CD4-positive, alpha-beta T cell treated with Interleukin-6 at 100 ng/mL for 8 hours (primary cell): ENCODE data around the gene ADGRV1.
"Not testable (repeated sequence)": the region's sequence is repeated elsewhere in the genome, so short reads cannot be mapped to it uniquely, and the experiment has no call there.

ENCODE experiments used
- DNase-seq: peaks from one replicate; pipeline ENCODE4 v3.0.0-alpha.2; 2020; ENCODE audit warnings: mixed read lengths, low spot score

Gene ADGRV1

DNA sequence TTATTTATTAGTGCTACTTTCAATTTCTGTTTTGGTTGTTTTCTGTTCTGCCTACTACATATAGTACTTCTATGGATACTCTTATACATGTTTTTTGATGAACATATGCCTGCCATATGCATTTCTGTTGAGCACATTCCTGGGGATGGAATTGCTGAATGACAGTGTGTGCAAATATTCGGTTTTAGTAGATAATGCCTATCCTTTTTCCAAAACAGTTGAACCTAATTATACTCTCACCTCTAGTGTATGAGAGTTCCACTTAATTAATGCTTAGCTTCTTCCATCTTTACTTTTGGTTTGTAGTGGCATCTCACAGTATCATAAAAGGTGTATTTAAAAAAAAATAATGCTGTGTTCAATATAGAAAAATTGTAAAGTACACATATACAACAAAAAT, 96.8 kb downstream of the ADGRV1 start:
- no peak for DNase-seq

DNA sequence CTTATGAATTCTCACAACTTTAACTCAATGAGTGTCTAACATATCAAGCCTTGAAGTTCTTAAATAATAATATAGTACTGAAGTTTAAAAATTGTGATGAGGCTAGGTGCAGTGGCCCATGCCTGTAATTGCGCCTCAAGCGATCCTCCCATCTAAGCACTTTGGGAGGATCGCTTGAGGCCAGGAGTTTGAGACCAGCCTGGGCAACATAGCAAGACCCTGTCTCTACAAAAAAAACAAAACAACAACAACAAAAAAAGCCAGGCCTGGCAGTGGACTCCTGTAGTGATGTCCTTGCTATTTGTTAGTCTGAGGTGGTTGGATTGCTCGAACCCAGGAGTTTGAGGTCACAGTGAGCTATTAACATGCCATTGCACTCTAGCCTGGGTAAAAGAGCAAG, 98.4 kb downstream of the ADGRV1 start:
- DNase-seq: no peak

DNA sequence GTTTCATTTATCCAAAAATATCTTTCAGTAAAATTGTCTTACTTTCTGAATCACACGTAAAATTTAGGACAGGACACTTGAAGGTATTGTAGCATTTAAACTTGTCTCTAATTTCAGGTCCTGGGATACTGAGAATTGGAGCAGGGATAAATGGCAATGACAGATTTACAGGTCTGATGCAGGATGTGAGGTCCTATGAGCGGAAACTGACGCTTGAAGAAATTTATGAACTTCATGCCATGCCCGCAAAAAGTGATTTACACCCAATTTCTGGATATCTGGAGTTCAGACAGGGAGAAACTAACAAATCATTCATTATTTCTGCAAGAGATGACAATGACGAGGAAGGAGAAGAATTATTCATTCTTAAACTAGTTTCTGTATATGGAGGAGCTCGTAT, 99.2 kb downstream of the ADGRV1 start:
- DNase-seq: no peak

DNA sequence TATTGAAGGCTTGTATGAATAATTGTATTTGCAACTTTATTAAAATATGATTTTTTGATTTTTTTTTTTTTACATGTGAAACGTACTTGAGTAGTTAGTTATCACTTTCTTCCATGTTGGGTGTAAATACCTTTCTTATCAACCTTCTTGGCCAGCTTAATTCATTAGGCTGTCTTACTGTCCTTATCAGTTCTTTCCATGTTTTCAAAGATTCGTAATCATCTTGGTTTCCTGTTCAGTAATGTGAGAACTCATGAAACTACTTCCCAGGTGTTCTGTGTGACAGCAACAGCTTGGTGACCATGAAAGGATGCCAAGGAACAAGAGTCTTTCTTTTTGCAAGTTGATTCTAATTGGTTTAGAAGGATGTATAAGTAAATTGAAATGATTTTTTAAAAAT, 100.0 kb downstream of the ADGRV1 start:
- DNase-seq: no peak

DNA sequence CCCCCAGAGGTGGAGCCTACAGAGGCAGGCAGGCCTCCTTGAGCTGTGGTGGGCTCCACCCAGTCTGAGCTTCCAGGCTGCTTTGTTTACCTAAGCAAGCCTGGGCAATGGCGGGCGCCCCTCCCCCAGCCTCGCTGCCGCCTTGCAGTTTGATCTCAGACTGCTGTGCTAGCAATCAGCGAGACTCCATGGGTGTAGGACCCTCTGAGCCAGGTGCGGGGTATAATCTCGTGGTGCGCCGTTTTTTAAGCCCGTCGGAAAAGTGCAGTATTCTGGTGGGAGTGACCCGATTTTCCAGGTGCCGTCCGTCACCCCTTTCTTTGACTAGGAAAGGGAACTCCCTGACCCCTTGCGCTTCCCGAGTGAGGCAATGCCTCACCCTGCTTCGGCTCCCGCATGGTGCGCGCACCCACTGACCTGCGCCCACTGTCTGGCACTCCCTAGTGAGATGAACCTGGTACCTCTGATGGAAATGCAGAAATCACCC, 109.5 kb downstream of the ADGRV1 start:
- not testable (repeated sequence) for DNase-seq

DNA sequence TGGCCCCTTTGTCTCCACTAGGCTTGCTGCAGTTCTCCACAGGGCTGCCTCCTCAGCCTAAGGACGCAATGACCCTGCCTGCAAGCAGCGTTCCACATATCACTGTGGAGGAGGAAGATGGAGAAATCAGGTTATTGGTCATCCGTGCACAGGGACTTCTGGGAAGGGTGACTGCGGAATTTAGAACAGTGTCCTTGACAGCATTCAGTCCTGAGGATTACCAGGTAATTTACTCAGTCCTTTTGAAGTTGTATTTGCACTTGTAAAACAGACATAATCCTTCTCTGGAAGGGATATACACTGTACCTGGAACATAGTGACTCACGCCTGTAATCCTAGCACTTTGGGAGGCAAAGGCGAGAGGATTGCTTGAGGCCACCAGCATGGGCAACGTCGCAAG, 116.6 kb downstream of the ADGRV1 start:
- no peak for DNase-seq

DNA sequence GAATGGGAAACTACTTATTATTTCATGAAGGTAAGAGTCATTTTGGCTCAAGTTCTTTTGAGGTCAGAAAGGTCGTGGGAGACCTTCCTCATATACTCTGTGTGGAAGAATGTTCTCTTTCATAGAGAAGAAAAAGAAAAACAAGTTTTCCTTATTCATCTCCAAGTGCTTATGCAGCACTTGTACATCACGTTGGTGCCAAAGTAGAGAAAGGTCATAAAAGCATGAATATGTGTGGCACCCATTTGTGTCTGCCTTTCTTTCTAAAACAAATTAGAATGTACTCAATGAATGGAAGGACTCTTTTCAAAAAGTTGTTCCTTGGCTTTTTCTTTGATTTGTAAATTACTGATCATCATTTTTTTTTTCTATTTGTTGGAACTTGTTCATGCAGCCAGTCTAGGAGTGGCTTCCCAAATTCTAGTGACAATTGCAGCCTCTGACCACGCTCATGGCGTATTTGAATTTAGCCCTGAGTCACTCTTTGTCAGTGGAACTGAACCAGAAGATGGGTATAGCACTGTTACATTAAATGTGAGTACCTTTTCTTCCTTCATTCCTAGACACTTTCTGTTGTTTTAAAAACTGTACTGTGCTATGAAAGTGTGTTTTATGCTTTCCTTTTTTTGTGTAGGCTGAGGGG, 122.4 kb downstream of the ADGRV1 start:
- DNase-seq: no peak

DNA sequence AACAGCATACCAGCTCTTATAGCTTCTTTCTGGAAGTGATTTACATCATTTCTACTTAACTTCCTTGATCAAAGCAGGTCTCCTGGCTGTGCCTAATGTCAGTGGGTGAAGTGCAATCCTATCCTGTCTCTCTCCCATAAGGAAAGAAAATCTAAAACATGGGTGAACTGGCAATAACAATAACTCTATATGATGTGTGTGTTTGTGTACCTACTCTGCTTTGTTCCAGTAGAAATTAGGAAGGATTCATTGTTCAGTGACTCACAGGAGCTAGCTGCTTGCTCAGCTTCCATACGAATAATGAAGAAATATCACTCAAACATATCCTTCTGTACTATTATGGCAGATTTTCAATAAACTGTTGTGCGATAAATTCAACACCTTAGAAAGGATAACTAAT, 123.7 kb downstream of the ADGRV1 start:
- DNase-seq: no peak

DNA sequence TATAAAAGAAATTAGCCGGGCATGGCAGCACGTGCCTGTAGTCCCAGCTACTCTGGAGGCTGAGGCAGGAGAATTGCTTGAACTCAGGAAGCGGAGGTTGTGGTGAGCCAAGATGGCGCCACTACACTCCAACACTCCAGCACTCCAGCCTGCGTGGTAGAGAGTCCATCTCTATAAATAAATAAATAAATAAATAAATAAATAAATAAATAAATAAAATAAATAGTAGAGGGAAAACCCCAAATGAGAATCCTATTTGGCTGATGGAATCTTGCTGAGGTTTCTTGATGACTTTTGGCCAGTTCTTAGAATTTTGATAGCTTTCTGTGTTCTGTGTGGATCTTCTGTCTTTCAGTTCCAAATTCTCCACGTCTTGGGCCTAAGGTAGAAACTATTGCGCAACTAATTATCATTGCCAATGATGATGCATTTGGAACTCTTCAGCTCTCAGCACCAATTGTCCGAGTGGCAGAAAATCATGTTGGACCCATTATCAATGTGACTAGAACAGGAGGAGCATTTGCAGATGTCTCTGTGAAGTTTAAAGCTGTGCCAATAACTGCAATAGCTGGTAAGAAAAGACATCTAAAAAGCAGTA, 126.9 kb downstream of the ADGRV1 start:
- no peak for DNase-seq

DNA sequence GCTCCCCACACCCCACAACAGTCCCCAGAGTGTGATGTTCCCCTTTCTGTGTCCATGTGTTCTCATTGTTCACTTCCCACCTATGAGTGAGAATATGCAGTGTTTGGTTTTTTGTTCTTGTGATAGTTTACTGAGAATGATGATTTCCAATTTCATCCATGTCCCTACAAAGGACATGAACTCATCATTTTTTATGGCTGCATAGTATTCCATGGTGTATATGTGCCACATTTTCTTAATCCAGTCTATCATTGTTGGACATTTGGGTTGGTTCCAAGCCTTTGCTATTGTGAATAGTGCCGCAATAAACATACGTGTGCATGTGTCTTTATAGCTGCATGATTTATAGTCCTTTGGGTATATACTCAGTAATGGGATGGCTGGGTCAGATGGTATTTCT, 127.8 kb downstream of the ADGRV1 start:
- not testable (repeated sequence) for DNase-seq

DNA sequence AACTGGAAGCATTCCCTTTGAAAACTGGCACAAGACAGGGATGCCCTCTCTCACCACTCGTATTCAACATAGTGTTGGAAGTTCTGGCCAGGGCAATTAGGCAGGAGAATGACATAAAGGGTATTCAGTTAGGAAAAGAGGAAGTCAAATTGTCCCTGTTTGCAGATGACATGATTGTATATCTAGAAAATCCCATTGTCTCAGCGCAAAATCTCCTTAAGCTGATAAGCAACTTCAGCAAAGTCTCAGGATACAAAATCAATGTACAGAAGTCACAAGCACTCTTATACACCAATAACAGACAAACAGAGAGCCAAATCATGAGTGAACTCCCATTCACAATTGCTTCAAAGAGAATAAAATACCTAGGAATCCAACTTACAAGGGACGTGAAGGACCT, 128.9 kb downstream of the ADGRV1 start:
- not testable (repeated sequence) for DNase-seq

DNA sequence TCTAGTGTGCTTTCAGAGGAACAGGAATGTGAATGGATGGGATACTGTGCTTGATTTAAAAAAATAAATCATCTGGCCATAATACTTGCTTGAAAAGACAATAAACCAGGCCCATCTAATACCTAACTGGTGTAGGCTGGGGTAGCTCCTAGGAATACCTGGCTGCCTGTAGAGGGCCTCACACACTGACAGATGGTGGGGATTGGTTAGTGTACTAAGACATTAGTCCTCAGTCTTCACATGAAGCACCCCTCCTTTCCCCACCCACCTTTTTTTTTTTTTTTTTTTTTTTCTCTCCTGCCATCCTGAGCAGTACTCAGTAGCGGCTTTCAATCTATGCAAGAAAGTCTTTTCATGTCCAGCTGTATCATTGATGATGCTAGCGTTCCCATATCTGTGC, 130.5 kb downstream of the ADGRV1 start:
- DNase-seq: no peak

DNA sequence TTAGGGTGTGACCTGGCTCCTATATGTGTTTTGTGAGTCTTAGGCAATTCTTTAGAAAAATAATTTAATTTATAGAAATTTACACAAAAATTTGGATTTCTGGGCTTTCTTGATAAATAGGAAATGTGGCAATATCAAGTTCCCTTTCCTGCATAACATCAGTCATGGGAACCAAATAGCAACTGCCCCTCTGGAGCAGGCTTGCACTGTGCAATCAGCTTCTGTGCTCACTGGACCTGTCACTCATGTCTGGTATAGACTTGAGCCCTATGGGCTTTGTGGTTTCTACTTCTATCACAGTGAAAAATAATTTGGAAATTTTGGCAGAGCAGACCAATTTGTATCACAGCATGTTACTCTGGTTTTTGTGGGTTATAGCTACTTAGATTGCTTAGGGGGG, 131.7 kb downstream of the ADGRV1 start:
- DNase-seq: no peak

DNA sequence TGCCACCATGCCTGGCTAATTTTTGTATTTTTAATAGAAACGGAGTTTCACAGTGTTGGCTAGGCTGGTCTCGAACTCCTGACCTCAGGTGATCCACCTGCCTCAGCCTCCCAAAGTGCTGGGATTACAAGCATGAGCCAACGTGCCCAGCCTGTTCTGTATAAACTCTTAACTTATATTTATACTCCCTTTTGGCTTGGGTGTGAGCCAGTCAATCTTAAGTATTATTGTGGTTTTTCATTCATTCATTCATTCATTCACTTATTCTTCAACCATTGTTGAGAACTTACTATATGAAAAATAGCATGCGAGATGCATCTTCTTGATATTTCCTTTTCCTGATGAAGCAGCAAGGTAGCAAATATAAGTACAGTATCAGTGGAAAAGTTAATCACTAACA, 132.9 kb downstream of the ADGRV1 start:
- no peak for DNase-seq

DNA sequence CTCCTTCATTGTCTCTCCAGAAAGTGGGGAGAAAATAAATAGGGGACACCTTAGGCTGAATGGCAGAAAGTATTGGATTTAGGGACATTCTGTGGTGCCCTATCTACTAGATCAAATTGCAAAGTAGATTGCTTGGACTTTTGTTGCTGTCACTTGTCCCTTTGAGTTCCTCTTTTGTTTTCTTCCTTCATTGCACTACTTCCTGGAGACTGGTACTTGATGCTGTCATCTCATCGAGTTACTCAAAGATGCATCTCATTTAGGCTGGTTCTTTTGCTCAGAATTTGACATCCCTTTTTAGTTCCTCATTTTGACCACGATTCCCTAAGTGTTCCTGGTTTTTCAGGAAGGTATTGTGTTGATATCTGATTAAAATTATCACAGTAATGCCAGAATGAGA, 137.6 kb downstream of the ADGRV1 start:
- no peak for DNase-seq

DNA sequence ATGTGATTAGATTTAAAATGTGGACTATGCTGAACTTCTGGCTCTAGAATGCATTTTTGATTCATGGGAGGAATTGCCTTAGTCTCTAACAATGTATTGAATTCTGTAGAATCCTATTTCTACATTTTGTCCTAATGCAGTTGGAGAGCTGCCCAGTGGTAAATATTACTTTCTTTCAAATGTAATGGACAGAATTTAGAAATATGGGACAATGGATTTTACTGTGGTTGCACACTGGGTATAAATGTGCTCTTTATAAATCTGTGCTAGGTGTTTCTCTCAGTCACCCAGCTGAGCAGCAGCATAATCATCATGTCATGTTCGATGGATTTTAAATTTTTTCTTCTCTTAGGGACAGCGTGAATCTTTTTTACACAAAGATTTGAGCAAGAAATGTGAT, 141.7 kb downstream of the ADGRV1 start:
- no peak for DNase-seq

DNA sequence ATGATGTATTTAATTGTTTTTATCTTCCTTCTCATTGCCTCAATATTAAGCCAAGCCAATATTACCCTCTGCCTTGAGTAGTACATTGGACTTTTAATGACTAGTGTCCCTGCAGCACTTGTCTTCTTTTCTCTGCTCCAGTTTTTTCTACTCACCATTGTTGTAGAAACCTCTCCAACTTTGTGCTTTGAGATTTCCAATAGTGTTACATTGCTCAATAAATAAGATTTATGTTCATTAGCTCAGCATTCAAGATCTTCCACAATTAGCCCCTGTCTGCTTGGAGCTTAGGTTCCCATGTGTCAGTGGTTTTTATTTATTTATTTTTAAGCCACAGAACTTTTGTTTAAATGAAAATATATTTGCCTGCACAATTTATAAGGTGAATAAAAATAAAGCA, 145.3 kb downstream of the ADGRV1 start:
- no peak for DNase-seq

DNA sequence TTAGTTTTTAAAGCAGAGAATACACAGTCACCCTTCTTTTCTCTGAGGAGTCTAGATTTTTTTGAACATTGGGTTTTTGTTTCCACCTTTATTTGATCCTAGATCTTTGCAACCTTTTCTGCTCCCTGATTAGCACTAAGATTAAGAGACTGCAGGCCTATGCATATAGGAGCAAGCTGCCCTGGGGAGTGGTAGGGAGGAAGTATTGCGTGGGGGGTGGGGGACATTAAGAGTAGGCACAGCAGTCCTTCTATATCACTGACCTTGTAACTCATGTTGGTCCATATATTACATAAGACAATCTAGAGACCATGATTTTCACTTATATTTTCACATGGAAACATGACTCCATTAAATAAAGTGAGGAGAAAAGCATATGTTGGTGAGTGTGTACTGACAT, 149.1 kb downstream of the ADGRV1 start:
- no peak for DNase-seq

DNA sequence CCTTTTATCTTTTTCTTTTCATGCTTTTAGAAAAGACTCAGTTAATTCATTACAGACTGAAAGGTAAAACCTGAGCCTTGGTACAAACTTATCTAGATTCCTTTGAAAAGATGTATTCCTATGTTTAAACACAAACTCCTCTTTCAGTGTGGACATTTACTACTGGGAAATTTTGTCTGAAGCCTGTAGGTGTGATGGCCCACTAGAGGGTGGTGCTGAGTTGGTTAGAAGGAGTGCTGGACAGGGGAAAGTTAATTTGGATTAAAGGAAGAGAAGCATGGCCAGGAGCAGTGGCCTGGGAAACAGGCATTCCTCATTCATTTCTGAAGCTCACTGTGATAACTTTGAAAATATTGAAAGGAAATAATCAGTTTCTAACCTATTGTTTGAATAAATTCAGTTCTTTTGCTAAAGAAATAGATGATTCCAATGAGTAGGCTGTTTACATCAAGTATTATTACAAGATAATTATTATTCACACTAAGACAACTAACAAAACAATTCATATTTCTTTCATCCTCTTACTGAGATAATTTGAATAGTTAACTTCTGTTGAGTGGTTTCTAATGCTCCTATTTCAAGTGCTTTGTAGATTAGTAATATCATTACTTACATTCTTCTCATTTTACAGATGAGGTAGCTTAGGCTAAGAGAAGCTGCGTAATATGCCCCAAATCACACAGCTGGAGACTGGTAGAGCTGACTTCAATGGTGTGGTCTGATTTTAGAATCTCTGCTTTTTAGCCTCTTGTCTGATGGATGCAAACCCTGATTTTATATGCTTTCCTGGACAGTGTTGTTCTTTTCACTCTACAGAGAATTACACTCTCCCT, 150.9 kb downstream of the ADGRV1 start:
- no peak for DNase-seq

DNA sequence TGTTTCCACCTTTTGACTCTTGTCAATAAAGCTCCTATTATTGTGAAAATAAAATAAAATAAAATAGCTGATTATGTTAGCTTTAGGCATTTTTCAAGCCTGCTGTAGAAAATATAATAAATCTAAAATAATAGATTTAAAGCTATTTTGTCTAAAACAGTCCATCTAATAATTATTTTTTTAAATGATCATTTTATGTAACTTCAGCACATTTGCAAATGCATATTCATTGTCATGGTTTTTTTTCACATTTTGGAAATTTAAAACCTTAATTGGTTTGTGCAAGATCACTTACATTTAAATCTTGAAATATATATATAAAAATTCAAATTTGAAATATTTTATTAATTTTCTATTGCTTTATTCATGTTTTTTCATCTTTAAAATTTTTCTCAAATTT, 159.8 kb downstream of the ADGRV1 start:
- DNase-seq: no peak

DNA sequence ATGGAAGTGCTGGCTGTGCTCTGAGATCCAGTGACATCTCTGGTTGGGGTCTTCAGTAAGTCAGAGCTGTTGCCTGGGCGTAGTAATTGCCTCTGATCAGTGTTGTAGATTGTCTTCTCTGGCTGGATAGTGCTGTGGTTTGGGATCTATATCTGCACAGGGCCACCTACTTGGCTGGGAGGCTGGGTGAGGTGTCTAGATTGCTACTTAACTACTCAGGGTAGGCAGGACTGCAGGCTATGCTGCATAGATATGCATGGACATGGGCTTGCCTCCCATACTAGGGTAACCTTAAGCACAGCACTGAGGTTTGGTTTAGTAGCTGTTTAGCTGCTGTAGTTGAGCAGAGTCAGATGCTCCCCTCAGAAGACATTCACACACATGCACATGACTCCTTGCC, 181.0 kb downstream of the ADGRV1 start:
- no peak for DNase-seq

DNA sequence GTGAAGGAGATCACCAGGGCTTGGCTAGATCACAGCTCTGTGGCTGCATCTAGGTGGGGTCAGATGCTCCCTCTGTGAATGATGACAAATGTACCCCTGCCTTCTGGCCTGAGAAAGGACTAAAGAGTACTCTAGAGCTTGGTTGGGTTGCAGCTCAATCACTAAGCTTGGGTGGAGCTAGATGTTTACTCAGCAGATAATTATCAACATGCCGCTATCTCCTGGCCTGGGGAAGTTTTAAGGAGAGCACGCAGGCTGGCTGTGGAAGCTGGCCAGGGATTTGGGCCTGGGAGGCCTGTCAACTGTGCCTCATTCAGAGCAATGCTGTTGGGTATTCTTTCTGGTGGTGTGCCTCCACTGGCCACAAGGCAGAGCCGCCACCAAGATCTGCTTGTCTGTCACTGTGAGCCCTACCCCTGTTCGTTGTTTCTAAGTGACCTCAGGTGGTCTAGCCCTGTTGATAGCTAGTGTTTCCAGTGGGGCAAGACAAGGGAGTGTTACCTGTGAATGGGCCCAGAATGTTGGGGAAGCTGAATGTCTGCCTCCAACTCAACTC, 181.7 kb downstream of the ADGRV1 start:
- DNase-seq: no peak

DNA sequence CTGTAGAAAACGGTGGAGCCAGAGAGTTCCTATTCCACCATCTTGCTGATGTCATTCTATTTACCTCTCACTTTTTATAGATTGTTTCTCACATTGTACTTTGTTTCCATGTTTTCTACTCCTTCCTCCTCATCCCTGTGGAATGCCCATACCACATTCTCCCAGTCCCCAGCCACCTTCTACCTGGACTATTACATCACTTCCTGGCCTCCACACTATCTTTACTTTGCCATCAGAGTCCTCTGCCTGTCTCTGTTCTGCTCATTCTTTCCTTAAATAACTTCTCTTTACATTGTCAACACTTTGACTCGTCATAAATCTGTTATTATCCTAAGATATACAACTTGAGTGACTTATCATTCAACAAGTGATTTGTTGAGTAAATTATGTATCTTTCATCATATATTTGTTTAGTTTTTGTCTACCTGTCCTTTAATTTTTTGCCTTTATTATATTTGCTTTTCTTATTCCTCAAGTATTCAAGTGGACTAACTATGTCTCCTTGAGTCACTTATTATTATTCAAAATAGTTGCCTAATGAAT, 182.5 kb downstream of the ADGRV1 start:
- DNase-seq: no peak
